H1 (cell line): ENCODE data around the gene ATP11C. TPM values are rescaled to one million over a fixed set of nuclear protein-coding genes. Genes with fewer than 3 reads are reported as not detected.

Experiments used
- CTCF ChIA-PET: fragments of 300-600 bp; sonication (Branson Sonifier 250); formaldehyde crosslinking; loops from one replicate; lab custom pipeline; 2021; ENCODE audit not compliant: partially characterized antibody; lab: Charles Lee
- POLR2A ChIA-PET: fragments of 300-600 bp; sonication (Branson Sonifier 250); formaldehyde crosslinking; loops from one replicate; lab custom pipeline; 2021; ENCODE audit warnings: inconsistent platforms; ENCODE audit not compliant: partially characterized antibody; lab: Charles Lee
- DNase-seq, 2 experiments: peaks; one replicate each; pipeline versions ENCODE4 v3.0.0 to v3.0.0-alpha.2; 2010 to 2022; ENCODE audit warnings: low spot score in 2 of 2, low read depth in 1 of 2, mixed read lengths in 1 of 2
- FAIRE-seq: peaks from 2 replicates; lab custom pipeline; 2011; peaks lifted over from hg19 to GRCh38; lab: Jason Lieb, UNC
- H2AFZ ChIP-seq: 2 replicates; pipeline ENCODE4 v1.8.1; 2012; ENCODE audit warnings: low read length, inconsistent platforms
- H2AK5ac ChIP-seq: 2 replicates; pipeline ENCODE4 v1.6.1; 2013; ENCODE audit warnings: low read depth, low read length
- H2BK120ac ChIP-seq: replicated peaks from 2 replicates; pipeline ENCODE3; 2013; ENCODE audit warnings: low read depth, low read length, inconsistent platforms
- H2BK12ac ChIP-seq: 2 replicates; pipeline ENCODE4 v1.6.1; 2013; ENCODE audit warnings: low read depth, low read length
- H2BK15ac ChIP-seq: 2 replicates; pipeline ENCODE4 v1.6.1; 2013; ENCODE audit warnings: low read length
- H2BK20ac ChIP-seq: 2 replicates; pipeline ENCODE4 v1.6.1; 2013; ENCODE audit warnings: low read length
- H2BK5ac ChIP-seq: 2 replicates; pipeline ENCODE4 v1.6.1; 2013; ENCODE audit warnings: low read depth, low read length
- H3K14ac ChIP-seq: 2 replicates; pipeline ENCODE4 v1.6.1; 2013; ENCODE audit warnings: inconsistent platforms; ENCODE audit not compliant: insufficient read length
- H3K18ac ChIP-seq: 2 replicates; pipeline ENCODE4 v1.6.1; 2013; ENCODE audit warnings: low read length; ENCODE audit errors: extremely low read depth
- H3K23ac ChIP-seq: 2 replicates; pipeline ENCODE4 v1.6.1; 2013; ENCODE audit warnings: inconsistent platforms; ENCODE audit not compliant: insufficient read length
- H3K23me2 ChIP-seq: 2 replicates; pipeline ENCODE4 v1.6.1; 2013; ENCODE audit warnings: low read depth, low read length
- H3K27ac ChIP-seq: 2 replicates; pipeline ENCODE4 v1.6.1; 2011; ENCODE audit warnings: low read depth, low read length, inconsistent platforms
- H3K27me3 ChIP-seq, 4 experiments: replicated peaks in 1 of 4; 1 replicate in 1 of 4; 2 replicates in 3 of 4; pipeline versions ENCODE4 v1.6.1 to v1.8.1; 2011 to 2013; ENCODE audit warnings: low read length in 3 of 4, mild to moderate bottlenecking in 3 of 4, inconsistent platforms in 2 of 4, mixed read lengths in 2 of 4, moderate library complexity in 1 of 4; ENCODE audit not compliant: control insufficient read depth in 3 of 4, insufficient read depth in 3 of 4; ENCODE audit errors: extremely low read depth in 1 of 4
- H3K36me3 ChIP-seq, 4 experiments: 2 replicates each; pipeline versions ENCODE4 v1.6.1 to v1.8.1; 2011 to 2013; ENCODE audit warnings: mild to moderate bottlenecking in 4 of 4, low read length in 3 of 4, moderate library complexity in 2 of 4, control low read depth in 1 of 4, inconsistent platforms in 1 of 4; ENCODE audit not compliant: insufficient read depth in 4 of 4, control insufficient read depth in 2 of 4
- H3K4ac ChIP-seq: replicated peaks from 2 replicates; pipeline ENCODE3; 2013; ENCODE audit warnings: low read length, low read depth, mixed read lengths, inconsistent platforms; ENCODE audit not compliant: insufficient read length
- H3K4me1 ChIP-seq, 4 experiments: replicated peaks in 1 of 4; 1 replicate in 1 of 4; 2 replicates in 3 of 4; pipeline versions ENCODE4 v1.6.1 to v1.8.1; 2011 to 2013; ENCODE audit warnings: low read length in 3 of 4, inconsistent platforms in 2 of 4, mixed read lengths in 1 of 4; ENCODE audit not compliant: insufficient read depth in 4 of 4, control insufficient read depth in 3 of 4
- H3K4me2 ChIP-seq, 2 experiments: 2 replicates each; pipeline versions ENCODE4 v1.6.1 to v1.8.1; 2011 to 2013; ENCODE audit warnings: low read depth in 2 of 2, low read length in 2 of 2, control low read depth in 1 of 2, inconsistent platforms in 1 of 2, mild to moderate bottlenecking in 1 of 2; ENCODE audit not compliant: insufficient read depth in 1 of 2
- H3K4me3 ChIP-seq, 4 experiments: fragments of 200-600, 300-600 bp in 1 of 4; sonication (generic), shearing (Covaris generic), sonication (Bioruptor Twin) in 1 of 4; 2 replicates each; pipeline versions ENCODE4 v1.5.1 to v1.8.1; 2011 to 2016; ENCODE audit warnings: low read length in 4 of 4, low read depth in 3 of 4, control low read depth in 2 of 4, inconsistent platforms in 2 of 4, mild to moderate bottlenecking in 2 of 4, mixed read lengths in 1 of 4, moderate library complexity in 1 of 4; ENCODE audit not compliant: insufficient read depth in 2 of 4; ENCODE audit errors: extremely low read depth in 1 of 4
- H3K56ac ChIP-seq: replicated peaks from 2 replicates; pipeline ENCODE3; 2013; ENCODE audit warnings: low read depth, mild to moderate bottlenecking, mixed read lengths, low read length, inconsistent platforms; ENCODE audit not compliant: insufficient read length
- H3K79me1 ChIP-seq: 2 replicates; pipeline ENCODE4 v1.6.1; 2013; ENCODE audit warnings: low read depth, low read length, control low read depth
- H3K79me2 ChIP-seq, 2 experiments: 2 replicates each; pipeline versions ENCODE4 v1.6.1 to v1.8.1; 2012 to 2013; ENCODE audit warnings: low read length in 2 of 2, mild to moderate bottlenecking in 2 of 2, inconsistent platforms in 1 of 2; ENCODE audit not compliant: insufficient read depth in 2 of 2, control insufficient read depth in 1 of 2
- H3K9ac ChIP-seq, 4 experiments: replicated peaks in 1 of 4; 1 replicate in 1 of 4; 2 replicates in 3 of 4; pipeline versions ENCODE4 v1.6.1 to v1.8.1; 2011 to 2013; ENCODE audit warnings: low read depth in 3 of 4, low read length in 3 of 4, control low read depth in 2 of 4, mild to moderate bottlenecking in 2 of 4, moderate library complexity in 2 of 4, inconsistent platforms in 1 of 4; ENCODE audit errors: extremely low read depth in 1 of 4
- H3K9me3 ChIP-seq, 2 experiments: 2 replicates each; pipeline versions ENCODE4 v1.6.1 to v1.8.1; 2012 to 2013; ENCODE audit warnings: mild to moderate bottlenecking in 2 of 2, moderate library complexity in 2 of 2, control low read depth in 1 of 2, inconsistent platforms in 1 of 2, low read depth in 1 of 2, low read length in 1 of 2, mixed read lengths in 1 of 2; ENCODE audit not compliant: insufficient read depth in 2 of 2
- H4K20me1 ChIP-seq, 2 experiments: replicated peaks in 1 of 2; 2 replicates each; pipeline versions ENCODE3 to v1.8.1; 2011 to 2013; ENCODE audit warnings: inconsistent platforms in 2 of 2, low read length in 2 of 2, mild to moderate bottlenecking in 1 of 2; ENCODE audit not compliant: insufficient read depth in 2 of 2, control insufficient read depth in 1 of 2
- H4K5ac ChIP-seq: 2 replicates; pipeline ENCODE4 v1.6.1; 2013; ENCODE audit warnings: low read length, low read depth, mixed read lengths, inconsistent platforms; ENCODE audit not compliant: insufficient read length
- H4K8ac ChIP-seq: 2 replicates; pipeline ENCODE4 v1.8.0; 2013; ENCODE audit warnings: mild to moderate bottlenecking, moderate library complexity, low read length, inconsistent platforms; ENCODE audit not compliant: insufficient read depth; ENCODE audit errors: extremely low read depth
- H4K91ac ChIP-seq: replicated peaks from 2 replicates; pipeline ENCODE3; 2013; ENCODE audit warnings: low read length, mixed read lengths, inconsistent platforms; ENCODE audit not compliant: insufficient read length
- CBX8 ChIP-seq: fragments of 300-800, 300-1000 bp; sonication (generic); IDR thresholded peaks from 2 replicates; pipeline ENCODE4 v1.7.1; 2016; ENCODE audit warnings: low read depth, low read length, borderline replicate concordance
- CHD1 ChIP-seq: IDR thresholded peaks from 2 replicates; pipeline ENCODE4 v1.6.1; 2012; ENCODE audit warnings: low read depth, low read length, improper control_type of control experiment
- CTBP2 ChIP-seq: IDR thresholded peaks from 2 replicates; pipeline ENCODE4 v1.7.0; 2011; ENCODE audit warnings: borderline replicate concordance, mild to moderate bottlenecking, moderate library complexity, mixed read lengths, low read length; ENCODE audit not compliant: insufficient read depth, insufficient read length
- EGR1 ChIP-seq: IDR thresholded peaks from 2 replicates; pipeline ENCODE4 v1.6.1; 2011; ENCODE audit warnings: low read depth, low read length, borderline replicate concordance
- FOSL1 ChIP-seq: IDR thresholded peaks from 2 replicates; pipeline ENCODE4 v1.6.1; 2011; ENCODE audit warnings: mild to moderate bottlenecking, low read depth, low read length, moderate library complexity; ENCODE audit not compliant: insufficient read depth
- HDAC6 ChIP-seq: IDR thresholded peaks from one replicate; pipeline ENCODE4 v1.7.1; 2012; ENCODE audit warnings: low read depth, mild to moderate bottlenecking, inconsistent platforms, low read length, moderate library complexity
- JUN ChIP-seq: IDR thresholded peaks from 2 replicates; pipeline ENCODE4 v1.6.1; 2011; ENCODE audit warnings: low read depth, mild to moderate bottlenecking, improper control_type of control experiment, low read length
- KDM4A ChIP-seq: IDR thresholded peaks from one replicate; pipeline ENCODE4 v1.7.1; 2012; ENCODE audit warnings: low read depth, mild to moderate bottlenecking, moderate library complexity, low read length, inconsistent platforms; ENCODE audit not compliant: severe bottlenecking
- POU5F1 ChIP-seq: IDR thresholded peaks from 2 replicates; pipeline ENCODE4 v1.6.1; 2011; ENCODE audit warnings: low read depth, mild to moderate bottlenecking, low read length, moderate library complexity
- RAD21 ChIP-seq, 2 experiments: IDR thresholded peaks in 1 of 2; conservative IDR thresholded peaks in 1 of 2; 2 replicates each; pipeline ENCODE4 v1.6.1; 2011; ENCODE audit warnings: low read depth in 2 of 2, low read length in 2 of 2, improper control_type of control experiment in 1 of 2, inconsistent platforms in 1 of 2, mild to moderate bottlenecking in 1 of 2, moderate library complexity in 1 of 2
- SIX5 ChIP-seq: IDR thresholded peaks from 2 replicates; pipeline ENCODE4 v1.6.1; 2011; ENCODE audit warnings: mild to moderate bottlenecking, low read depth, low read length
- YY1 ChIP-seq: IDR thresholded peaks from 2 replicates; pipeline ENCODE4 v1.6.1; 2011; ENCODE audit warnings: low read depth, mild to moderate bottlenecking, low read length
- WGBS, 2 experiments: shearing (Covaris generic) in 1 of 2; methylation state at CpG; one replicate each; pipeline versions ENCODE4 v1.1.6 to v1.1.7; 2013 to 2015; ENCODE audit warnings: low lambda C conversion rate in 2 of 2, mixed read lengths in 2 of 2, inconsistent platforms in 1 of 2, low coverage in 1 of 2, missing lambda C conversion rate in 1 of 2; ENCODE audit not compliant: insufficient replicate concordance in 2 of 2, insufficient coverage in 1 of 2, insufficient read length in 1 of 2; ENCODE audit errors: extremely low coverage in 1 of 2, missing lambda C conversion rate in 1 of 2; 5-methylcytosine and 5-hydroxymethylcytosine counted together
- polyA plus RNA-seq, 7 experiments: library from polyadenylated mRNA; depleted of rRNA in 3 of 7; stranded (reverse) in 5 of 7; unstranded in 2 of 7; fragments of >200 nt in 5 of 7; fragments of 200-250 nt in 2 of 7; gene quantifications; 1 replicate in 5 of 7; 2 replicates in 1 of 7; 4 replicates in 1 of 7; pipeline versions ENCODE4 v1.2.1 to v1.2.3, GENCODE V29; 2011 to 2013; ENCODE audit warnings: missing spikeins in 2 of 7, mixed read lengths in 2 of 7
- total RNA-seq: library from RNA; stranded (reverse); fragmentation: NEBNext Ultra II Directional; extraction: Animal tissue kit (Norgen Biotek cat#: 25700); gene quantifications from 2 replicates; pipeline ENCODE4 v1.2.1, GENCODE V29; 2021
- TF ChIP-seq, protein P1 (sequence below): IDR thresholded peaks from 2 replicates; pipeline ENCODE4 v1.6.1; 2011; ENCODE audit warnings: low read length, improper control_type of control experiment

Gene ATP11C
- total and polyA plus RNA-seq, 2 of the 8 experiments (the other 6 are each of a cell fraction or from before 2014, with no cell fraction given) = 14.7 to 52.1 TPM

DNA sequence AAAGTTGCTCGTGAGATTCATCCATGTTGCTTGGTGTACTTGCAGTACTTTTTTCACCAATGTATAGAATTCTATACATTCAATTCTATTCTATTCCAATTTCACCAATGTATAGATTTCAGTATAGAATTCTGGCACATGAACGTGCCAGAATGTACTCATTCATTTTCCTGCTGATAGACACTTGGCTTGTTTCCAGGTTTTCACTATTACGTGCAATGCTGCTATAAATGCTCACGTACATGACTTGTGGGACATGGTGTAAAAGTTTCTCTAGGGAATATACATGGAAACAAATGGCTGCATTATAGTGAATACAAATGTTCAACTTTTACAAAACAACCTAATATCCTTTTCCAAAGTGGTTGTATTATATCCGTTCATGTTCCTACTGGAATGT is 39.3 kb upstream of the ATP11C start:
- H3K56ac ChIP-seq = no peak overlapping the region
- no peaks in the 10 kb centered on the region for H3K79me2 ChIP-seq
- H3K23ac ChIP-seq = no peak overlapping the region
- H2AK5ac ChIP-seq = no peak overlapping the region
- H3K9ac ChIP-seq = no peak overlapping the region
- no peak overlapping the region for H2AFZ ChIP-seq
- FAIRE-seq (no peak), DNase-seq (no peak)
- H3K23me2 ChIP-seq = no peaks in the 10 kb centered on the region
- ChIA-PET CTCF (interaction anchor here (0.9 kb wide), 1 partner anchor 268 kb away, joined by 3 read pairs; no protein-coding TSS in a partner anchor), POLR2A (no interaction called here)
- no peaks in the 10 kb centered on the region; a peak in 1 of 7 replicates for H3K4me1 ChIP-seq
- no peak overlapping the region for H2BK20ac ChIP-seq
- WGBS, 2 experiments = 91% methylated on average over 5 of the region's 5 CpGs; no CpG with 5 or more reads in 1 of the 2 experiments
- no peak overlapping the region for H3K27ac ChIP-seq
- no peaks in the 10 kb centered on the region for H4K20me1 ChIP-seq
- H3K18ac ChIP-seq = no peak overlapping the region
- no peaks in the 10 kb centered on the region for H3K27me3 ChIP-seq
- H4K8ac ChIP-seq = no peak overlapping the region
- H3K4me3 ChIP-seq = no peak overlapping the region
- no peaks in the 10 kb centered on the region for H3K36me3 ChIP-seq
- H2BK120ac ChIP-seq = no peak overlapping the region
- H3K14ac ChIP-seq = no peak overlapping the region
- H2BK5ac ChIP-seq = no peak overlapping the region
- no peak overlapping the region for H2BK12ac ChIP-seq
- H3K79me1 ChIP-seq = no peaks in the 10 kb centered on the region
- no peaks in the 10 kb centered on the region for H3K9me3 ChIP-seq
- H3K4ac ChIP-seq = no peak overlapping the region
- H2BK15ac ChIP-seq = no peak overlapping the region
- H3K4me2 ChIP-seq = no peak overlapping the region
- no peak overlapping the region for H4K5ac ChIP-seq
- no peak overlapping the region for H4K91ac ChIP-seq
- no peak for TF ChIP-seq CHD1
- TF ChIP-seq FOSL1 = no peak
- TF ChIP-seq YY1 = no peak
- TF ChIP-seq KDM4A = no peak
- no peak for TF ChIP-seq JUN
- TF ChIP-seq, protein P1, sequence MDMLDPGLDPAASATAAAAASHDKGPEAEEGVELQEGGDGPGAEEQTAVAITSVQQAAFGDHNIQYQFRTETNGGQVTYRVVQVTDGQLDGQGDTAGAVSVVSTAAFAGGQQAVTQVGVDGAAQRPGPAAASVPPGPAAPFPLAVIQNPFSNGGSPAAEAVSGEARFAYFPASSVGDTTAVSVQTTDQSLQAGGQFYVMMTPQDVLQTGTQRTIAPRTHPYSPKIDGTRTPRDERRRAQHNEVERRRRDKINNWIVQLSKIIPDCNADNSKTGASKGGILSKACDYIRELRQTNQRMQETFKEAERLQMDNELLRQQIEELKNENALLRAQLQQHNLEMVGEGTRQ = no peak
- no peak for TF ChIP-seq RAD21 (IDR thresholded peaks at IDR 0.05 in 1 of 2, conservative IDR thresholded peaks at IDR 0.05 in 1 of 2; ENCODE audit: low read depth in 2 of 2, low read length in 2 of 2)
- no peak for TF ChIP-seq CTBP2
- TF ChIP-seq SIX5 = no peak
- TF ChIP-seq EGR1 = no peak
- TF ChIP-seq CBX8 = no peak
- no peak for TF ChIP-seq HDAC6
- TF ChIP-seq POU5F1 = no peak
